ENCODE measurements around the gene SCRN3.
"Not testable (repeated sequence)": the region's sequence is repeated elsewhere in the genome, so short reads cannot be mapped to it uniquely, and the experiment has no call there.

The SCRN3 gene

DNA sequence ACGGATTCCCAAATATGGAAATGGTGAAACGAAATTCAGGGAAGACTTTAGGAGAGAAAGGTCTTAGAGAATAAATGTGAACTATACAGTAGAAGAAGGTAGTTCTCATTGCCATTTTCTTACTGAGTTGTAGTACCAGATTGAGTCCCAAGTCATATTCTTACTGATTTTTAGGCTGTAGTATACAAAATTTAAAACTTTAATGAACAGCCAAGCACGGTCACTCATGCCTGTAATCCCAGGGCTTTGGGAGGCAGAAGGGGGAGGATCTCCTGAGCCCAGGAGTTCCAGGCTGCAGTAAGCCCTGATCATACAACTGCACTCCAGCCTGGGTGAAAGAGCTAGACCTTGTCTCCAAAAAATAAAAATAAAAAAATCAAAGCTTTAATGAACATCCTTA lies 2.2 kb downstream of the SCRN3 start:
- H3K4me3 ChIP-seq (ENCODE audit: low read depth, low read length), result no peak overlapping the region
- no peaks in the 10 kb centered on the region for H3K27me3 ChIP-seq (ENCODE audit: insufficient read depth, low read depth, severe bottlenecking)
- peak; percentile 20 for DNase-seq
- no peaks in the 10 kb centered on the region for H3K36me3 ChIP-seq
- H3K9me3 ChIP-seq (ENCODE audit: severe bottlenecking), result no peaks in the 10 kb centered on the region
- TF ChIP-seq, protein P1, sequence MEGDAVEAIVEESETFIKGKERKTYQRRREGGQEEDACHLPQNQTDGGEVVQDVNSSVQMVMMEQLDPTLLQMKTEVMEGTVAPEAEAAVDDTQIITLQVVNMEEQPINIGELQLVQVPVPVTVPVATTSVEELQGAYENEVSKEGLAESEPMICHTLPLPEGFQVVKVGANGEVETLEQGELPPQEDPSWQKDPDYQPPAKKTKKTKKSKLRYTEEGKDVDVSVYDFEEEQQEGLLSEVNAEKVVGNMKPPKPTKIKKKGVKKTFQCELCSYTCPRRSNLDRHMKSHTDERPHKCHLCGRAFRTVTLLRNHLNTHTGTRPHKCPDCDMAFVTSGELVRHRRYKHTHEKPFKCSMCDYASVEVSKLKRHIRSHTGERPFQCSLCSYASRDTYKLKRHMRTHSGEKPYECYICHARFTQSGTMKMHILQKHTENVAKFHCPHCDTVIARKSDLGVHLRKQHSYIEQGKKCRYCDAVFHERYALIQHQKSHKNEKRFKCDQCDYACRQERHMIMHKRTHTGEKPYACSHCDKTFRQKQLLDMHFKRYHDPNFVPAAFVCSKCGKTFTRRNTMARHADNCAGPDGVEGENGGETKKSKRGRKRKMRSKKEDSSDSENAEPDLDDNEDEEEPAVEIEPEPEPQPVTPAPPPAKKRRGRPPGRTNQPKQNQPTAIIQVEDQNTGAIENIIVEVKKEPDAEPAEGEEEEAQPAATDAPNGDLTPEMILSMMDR (IDR thresholded peaks at IDR 0.05; ENCODE audit: low read depth, low read length), result no peak
- no peak overlapping the region for H3K27ac ChIP-seq

DNA sequence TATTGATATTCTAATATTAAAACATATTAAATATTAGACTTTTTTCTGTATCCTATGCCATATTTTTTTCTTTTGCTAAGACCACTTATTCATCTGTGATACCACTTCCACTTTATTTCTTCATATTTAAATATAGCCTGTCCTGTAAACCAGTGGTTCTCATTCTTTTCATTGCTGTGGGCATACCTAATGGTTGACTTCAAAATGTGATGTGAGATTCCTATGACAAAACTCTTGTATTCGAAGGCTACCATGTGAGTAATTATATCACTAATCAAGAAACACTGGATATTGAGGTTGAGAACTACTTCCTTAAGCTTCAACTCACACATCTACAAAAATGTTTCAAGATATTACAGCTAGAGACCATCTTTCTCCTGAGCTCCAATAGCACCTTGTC lies 3.6 kb downstream of the SCRN3 start:
- Histone ChIP-seq H3K36me3 (peaks cover 3% of the 10 kb centered on the region), H3K9me3 (ENCODE audit: severe bottlenecking) (no peaks in the 10 kb centered on the region), H3K27me3 (ENCODE audit: insufficient read depth, low read depth, severe bottlenecking) (no peaks in the 10 kb centered on the region), H3K4me3 (ENCODE audit: low read depth, low read length) (no peak overlapping the region), H3K27ac (no peak overlapping the region)
- no peak for DNase-seq
- TF ChIP-seq, protein P1 (IDR thresholded peaks at IDR 0.05; ENCODE audit: low read depth, low read length), result no peak

DNA sequence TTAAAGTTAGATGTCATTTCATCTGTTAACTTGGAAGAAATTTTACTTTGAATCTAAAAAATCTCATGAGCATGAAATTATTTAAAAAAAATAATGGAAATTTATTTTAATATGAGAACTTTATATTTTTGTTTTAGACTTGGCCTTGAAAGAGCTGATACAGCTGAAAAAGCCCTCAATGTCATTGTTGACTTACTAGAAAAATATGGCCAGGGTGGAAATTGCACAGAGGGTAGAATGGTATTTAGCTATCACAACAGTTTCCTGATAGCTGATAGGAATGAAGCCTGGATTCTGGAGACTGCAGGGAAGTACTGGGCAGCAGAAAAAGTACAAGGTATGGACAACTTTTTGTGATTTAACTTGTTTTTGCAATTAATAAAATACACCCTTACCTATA lies 5.3 kb downstream of the SCRN3 start:
- DNase-seq, result no peak
- no peaks in the 10 kb centered on the region for H3K27me3 ChIP-seq (ENCODE audit: insufficient read depth, low read depth, severe bottlenecking)
- peaks cover 4% of the 10 kb centered on the region for H3K36me3 ChIP-seq
- no peaks in the 10 kb centered on the region for H3K9me3 ChIP-seq (ENCODE audit: severe bottlenecking)
- H3K4me3 ChIP-seq (ENCODE audit: low read depth, low read length), result no peak overlapping the region
- H3K27ac ChIP-seq, result no peak overlapping the region
- TF ChIP-seq, protein P1 (IDR thresholded peaks at IDR 0.05; ENCODE audit: low read depth, low read length), result no peak

DNA sequence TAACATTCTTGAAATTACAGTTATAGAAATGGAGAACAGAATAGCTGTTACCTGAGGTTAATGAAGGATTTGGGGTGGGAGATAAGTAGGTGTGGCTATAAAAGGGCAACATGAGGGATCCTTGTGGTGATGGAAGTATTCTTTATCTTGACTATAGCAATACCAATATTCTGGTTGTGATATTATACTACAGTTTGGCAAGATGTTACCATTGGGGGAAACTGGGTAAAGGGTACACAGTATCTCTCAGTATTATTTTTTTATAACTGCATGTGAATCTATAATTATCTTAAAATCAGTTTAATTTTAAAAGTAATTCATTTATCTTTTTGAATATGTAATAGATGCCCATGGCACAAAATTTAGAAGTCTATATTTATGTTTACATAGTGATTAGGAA lies 8.1 kb downstream of the SCRN3 start:
- peaks cover 4% of the 10 kb centered on the region for H3K36me3 ChIP-seq
- H3K27ac ChIP-seq, result no peak overlapping the region
- no peak for DNase-seq
- H3K27me3 ChIP-seq (ENCODE audit: insufficient read depth, low read depth, severe bottlenecking), result no peaks in the 10 kb centered on the region
- TF ChIP-seq, protein P1 (IDR thresholded peaks at IDR 0.05; ENCODE audit: low read depth, low read length), result no peak
- no peak overlapping the region for H3K4me3 ChIP-seq (ENCODE audit: low read depth, low read length)
- no peaks in the 10 kb centered on the region for H3K9me3 ChIP-seq (ENCODE audit: severe bottlenecking)

DNA sequence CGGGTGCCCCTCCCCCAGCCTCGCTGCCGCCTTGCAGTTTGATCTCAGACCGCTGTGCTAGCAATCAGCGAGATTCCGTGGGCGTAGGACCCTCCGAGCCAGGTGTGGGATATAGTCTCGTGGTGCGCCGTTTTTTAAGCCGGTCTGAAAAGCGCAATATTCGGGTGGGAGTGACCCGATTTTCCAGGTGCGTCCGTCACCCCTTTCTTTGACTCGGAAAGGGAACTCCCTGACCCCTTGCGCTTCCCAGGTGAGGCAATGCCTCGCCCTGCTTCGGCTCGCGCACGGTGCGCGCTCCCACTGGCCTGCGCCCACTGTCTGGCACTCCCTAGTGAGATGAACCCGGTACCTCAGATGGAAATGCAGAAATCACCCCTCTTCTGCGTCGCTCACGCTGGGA lies 14.5 kb downstream of the SCRN3 start:
- not testable (repeated sequence) for H3K36me3 ChIP-seq; DNase-seq; H3K27ac ChIP-seq; H3K4me3 ChIP-seq (ENCODE audit: low read depth, low read length); H3K9me3 ChIP-seq (ENCODE audit: severe bottlenecking); H3K27me3 ChIP-seq (ENCODE audit: insufficient read depth, low read depth, severe bottlenecking)

DNA sequence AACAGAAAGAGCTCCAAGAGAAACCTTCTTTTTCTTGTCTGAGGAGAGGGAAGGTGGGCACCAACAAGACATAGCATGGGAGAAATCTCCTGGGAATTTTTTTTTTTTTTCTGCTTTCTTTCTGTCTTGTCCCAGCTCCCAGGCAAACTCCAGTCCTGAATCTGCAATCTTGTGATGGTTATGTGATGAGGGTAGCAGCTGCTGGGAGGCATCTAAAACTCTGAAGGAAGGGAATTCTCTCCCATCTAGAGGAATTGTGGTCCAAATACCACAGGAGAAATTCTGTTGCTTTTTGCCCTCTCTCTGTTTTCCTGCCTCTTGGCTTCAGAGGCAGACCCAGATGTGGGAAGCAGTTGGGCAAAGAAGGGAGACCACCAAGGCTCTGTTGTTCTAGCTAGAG lies 16.7 kb downstream of the SCRN3 start:
- no peak for DNase-seq
- TF ChIP-seq, protein P1 (IDR thresholded peaks at IDR 0.05; ENCODE audit: low read depth, low read length), result no peak
- no peak overlapping the region for H3K4me3 ChIP-seq (ENCODE audit: low read depth, low read length)
- H3K27me3 ChIP-seq (ENCODE audit: insufficient read depth, low read depth, severe bottlenecking), result no peaks in the 10 kb centered on the region
- no peaks in the 10 kb centered on the region; the same call in 1 of the 2 replicates for H3K36me3 ChIP-seq
- H3K27ac ChIP-seq, result no peak overlapping the region
- H3K9me3 ChIP-seq (ENCODE audit: severe bottlenecking), result no peaks in the 10 kb centered on the region
